K562 (cell line): Measurements from ENCODE around the gene LRRC61. TPM values are rescaled to one million over a fixed set of nuclear protein-coding genes. Genes with fewer than 3 reads are reported as not detected.

Experiments used
- ATAC-seq: fragments of 200-7000 bp; cut with Tn5 transposase; 3 replicates; pipeline ENCODE4 v1.9.1; 2020; ENCODE audit warnings: moderate library complexity
- BruUV-seq: library from RNA; stranded (reverse); fragments of 400-500 nt; replicated peaks from 2 replicates; lab custom pipeline; 2021; lab: Mats Ljungman, UMichigan
- CTCF ChIA-PET: fragments of 300-600 bp; formaldehyde crosslinking; extraction: SDS; loops from one replicate; lab custom pipeline; 2021; ENCODE audit warnings: low intra/inter-chr PET ratio; lab: Yijun Ruan, JAX
- POLR2A ChIA-PET: fragments of 300-600, 350-650 bp; sonication (Branson Sonifier 250); formaldehyde crosslinking; extraction: SDS; loops from one replicate; lab custom pipeline; 2021; ENCODE audit warnings: antibody characterized with exemption, inconsistent platforms; lab: Yijun Ruan, JAX
- DNase-seq, 4 experiments: peaks; one replicate each; pipeline versions ENCODE4 v3.0.0 to v3.0.0-alpha.2; 2011 to 2018; ENCODE audit warnings: low spot score in 3 of 4, mixed read lengths in 3 of 4; ENCODE audit errors: extremely low read depth in 1 of 4
- FAIRE-seq: peaks from 2 replicates; lab custom pipeline; 2011; peaks lifted over from hg19 to GRCh38; lab: Jason Lieb, UNC
- H2AFZ ChIP-seq: 2 replicates; pipeline ENCODE4 v1.6.0; 2011; ENCODE audit warnings: low read depth, low read length, control low read depth, inconsistent platforms
- H3K27ac ChIP-seq: fragments of 200-600 bp; 3 replicates; pipeline ENCODE4 v1.8.0; 2011; ENCODE audit warnings: low read depth, mild to moderate bottlenecking, control low read depth, inconsistent platforms, low read length, moderate library complexity, mixed read lengths; ENCODE audit errors: extremely low read depth
- H3K27me3 ChIP-seq, 2 experiments: fragments of 300-600 bp in 1 of 2; 2 replicates in 1 of 2; 3 replicates in 1 of 2; pipeline versions ENCODE4 v1.6.0 to v1.8.0; 2011; ENCODE audit warnings: inconsistent platforms in 2 of 2, low read length in 2 of 2, mild to moderate bottlenecking in 1 of 2, mixed read lengths in 1 of 2, moderate library complexity in 1 of 2; ENCODE audit not compliant: control insufficient read depth in 2 of 2, insufficient read depth in 2 of 2
- H3K36me3 ChIP-seq: fragments of 300-600 bp; 3 replicates; pipeline ENCODE4 v1.8.0; 2011; ENCODE audit warnings: mild to moderate bottlenecking, low read length, inconsistent platforms; ENCODE audit not compliant: control insufficient read depth, insufficient read depth
- H3K4me1 ChIP-seq, 2 experiments: fragments of 200-600 bp in 1 of 2; replicated peaks in 1 of 2; 2 replicates in 1 of 2; 3 replicates in 1 of 2; pipeline versions ENCODE4 v1.5.1 to v1.8.0; 2011; ENCODE audit warnings: inconsistent platforms in 2 of 2, low read length in 2 of 2, mild to moderate bottlenecking in 1 of 2, mixed read lengths in 1 of 2, moderate library complexity in 1 of 2; ENCODE audit not compliant: control insufficient read depth in 2 of 2, insufficient read depth in 2 of 2
- H3K4me2 ChIP-seq: 2 replicates; pipeline ENCODE4 v1.6.1; 2011; ENCODE audit warnings: low read length, control low read depth, inconsistent platforms, mixed read lengths; ENCODE audit not compliant: insufficient read depth
- H3K4me3 ChIP-seq: fragments of 200-600 bp; sonication (generic), shearing (Covaris generic); 2 replicates; pipeline ENCODE4 v1.5.1; 2016; ENCODE audit warnings: control low read depth, inconsistent platforms
- H3K79me2 ChIP-seq: fragments of 200-600 bp; 3 replicates; pipeline ENCODE4 v1.8.0; 2011; ENCODE audit warnings: low read length, inconsistent platforms; ENCODE audit not compliant: control insufficient read depth, insufficient read depth
- H3K9ac ChIP-seq, 2 experiments: 2 replicates each; pipeline versions ENCODE4 v1.6.0 to v1.6.1; 2011; ENCODE audit warnings: low read depth in 2 of 2, low read length in 2 of 2, control low read depth in 1 of 2, inconsistent platforms in 1 of 2, mild to moderate bottlenecking in 1 of 2, mixed read lengths in 1 of 2; ENCODE audit not compliant: insufficient read depth in 1 of 2
- H3K9me1 ChIP-seq: one replicate; pipeline ENCODE4 v1.6.0; 2011; ENCODE audit warnings: inconsistent platforms, mild to moderate bottlenecking, low read length, moderate library complexity; ENCODE audit not compliant: control insufficient read depth, insufficient read depth
- H3K9me3 ChIP-seq: replicated peaks from 2 replicates; pipeline ENCODE4 v1.5.1; 2011; ENCODE audit warnings: low read depth, low read length, inconsistent platforms; ENCODE audit not compliant: control insufficient read depth, insufficient read depth
- H4K20me1 ChIP-seq: replicated peaks from 2 replicates; pipeline ENCODE4 v1.6.1; 2011; ENCODE audit warnings: low read length, inconsistent platforms, mixed read lengths; ENCODE audit not compliant: control insufficient read depth, insufficient read depth
- DDX20 ChIP-seq: fragments of 450-650 bp; IDR thresholded peaks from 2 replicates; pipeline ENCODE4 v1.6.1; 2016; ENCODE audit warnings: missing genetic modification characterization, low read depth, mild to moderate bottlenecking, missing compliant biosample characterization, moderate library complexity
- POLR2G ChIP-seq: fragments of 200-400 bp; formaldehyde crosslinking; IDR thresholded peaks from 2 replicates; pipeline ENCODE4 v1.6.1; 2017; ENCODE audit warnings: low read depth, mild to moderate bottlenecking, antibody characterized with exemption, low read length, moderate library complexity
- SIN3B ChIP-seq: fragments of 450-650 bp; IDR thresholded peaks from 2 replicates; pipeline ENCODE4 v1.6.1; 2017; ENCODE audit warnings: low read depth, mild to moderate bottlenecking, moderate library complexity
- TAL1 ChIP-seq: fragments of 450-650 bp; IDR thresholded peaks from 2 replicates; pipeline ENCODE4 v1.6.1; 2016; ENCODE audit warnings: mild to moderate bottlenecking
- ZBTB33 ChIP-seq: sonication (generic); formaldehyde crosslinking; IDR thresholded peaks from 2 replicates; pipeline ENCODE4 v1.8.1; 2023; ENCODE audit warnings: mild to moderate bottlenecking, missing genetic modification reagents
- WGBS: fragments of 100-300 bp; shearing (Covaris generic); methylation state at CpG from one replicate; pipeline ENCODE4 v1.1.6; 2016; ENCODE audit warnings: low coverage, mixed read lengths; ENCODE audit not compliant: insufficient coverage; ENCODE audit errors: missing lambda C conversion rate; 5-methylcytosine and 5-hydroxymethylcytosine counted together
- in situ Hi-C: fragments of 300-500 bp; cut with MboI; formaldehyde crosslinking; loops from 4 replicates; pipeline ENCODE4 v1.15.0; 2018; ENCODE audit warnings: inconsistent platforms, mixed read lengths
- intact Hi-C: fragments of 100-400 bp; cut with micrococcal nuclease; formaldehyde crosslinking; loops from 2 replicates; pipeline ENCODE4 v1.14.2; 2022
- polyA plus RNA-seq, 8 experiments: library from polyadenylated mRNA; depleted of rRNA in 4 of 8; stranded (reverse) in 5 of 8; unstranded in 3 of 8; fragments of >200 nt; fragmentation: Nextera tagmentation in 2 of 8; fragmentation: Illumina TruSeq in 1 of 8; extraction: Ambion mirVana in 2 of 8; extraction: Trizol in 1 of 8; gene quantifications; 2 replicates each; pipeline versions ENCODE4 v1.2.1 to v1.2.3, GENCODE V29; 2011 to 2014; ENCODE audit warnings: inconsistent platforms in 1 of 8, missing spikeins in 1 of 8
- total RNA-seq, 7 experiments: library from RNA; depleted of rRNA in 6 of 7; stranded (reverse); fragments of >200 nt in 6 of 7; fragmentation: Illumina TruSeq in 2 of 7; extraction: Trizol in 2 of 7; gene quantifications; 2 replicates each; pipeline versions ENCODE4 v1.2.1 to v1.2.3, GENCODE V29; 2011 to 2021; ENCODE audit warnings: low replicate concordance in 1 of 7

The LRRC61 gene
- total and polyA plus RNA-seq, 9 of the 15 experiments (the other 6 are each of a cell fraction or from before 2014, with no cell fraction given) = 1.3 to 55.2 (median 35.2) TPM

GRCh38 chr7:150336746-150337145 lies 13.6 kb downstream of the LRRC61 start:
- Histone ChIP-seq H3K27ac (no peak overlapping the region), H3K4me2 (no peak overlapping the region), H3K9ac (peak overlapping the region in 1 of 2 experiments; percentile 61; a peak in 2 of 4 replicates), H3K4me1 (peaks cover 0 to 34% of the 10 kb centered on the region in 2 experiments; a peak in 3 of 5 replicates), H3K79me2 (no peaks in the 10 kb centered on the region), H4K20me1 (peaks cover 5% of the 10 kb centered on the region; the same call in 1 of the 2 replicates), H3K36me3 (peaks cover 44% of the 10 kb centered on the region; the same call in 2 of the 3 replicates), H3K4me3 (no peak overlapping the region), H2AFZ (no peak overlapping the region), H3K9me3 (no peaks in the 10 kb centered on the region), H3K9me1 (peaks cover 6% of the 10 kb centered on the region), H3K27me3 (peaks cover 0 to under 1% of the 10 kb centered on the region in 2 experiments; a peak in 3 of 5 replicates)
- ATAC-seq (no peak), DNase-seq (no peak), FAIRE-seq (no peak)
- CTCF ChIA-PET = no interaction called here
- in situ Hi-C loops (no loop called here), intact Hi-C loops (no loop called here)
- 0 out of 2 replicates have a peak, but pooled peaks have one; percentile 35 for TF ChIP-seq ZBTB33
- no peak for TF ChIP-seq SIN3B
- no peak for TF ChIP-seq TAL1
- 0 out of 2 replicates have a peak, but pooled peaks have one; percentile 37 for TF ChIP-seq POLR2G
- TF ChIP-seq DDX20 (tag) = no peak
- no TSS peak for BruUV-seq
- POLR2A ChIA-PET = interaction anchor here (0.7 to 1.3 kb wide), 9 partner anchors 9 to 81 kb away, joined by 3 to 7 read pairs (median 3); no protein-coding TSS in a partner anchor
- 86% methylated on average over 14 of the region's 14 CpGs for WGBS
